WTC11 (cell line): ENCODE results near the gene CACNB3. TPM values are rescaled to one million over a fixed set of nuclear protein-coding genes. Genes with fewer than 3 reads are reported as not detected.

Experiments
- ATAC-seq: fragments of 200-7000 bp; cut with Tn5 transposase; 2 replicates; pipeline ENCODE4 v1.10.0; 2021; ENCODE audit warnings: mild to moderate bottlenecking, moderate library complexity
- CTCF ChIA-PET: fragments of 300-600 bp; sonication (Branson Sonifier 250); formaldehyde crosslinking; loops from one replicate; lab custom pipeline; 2021; ENCODE audit warnings: antibody characterized with exemption; lab: Charles Lee
- POLR2A ChIA-PET: fragments of 350-600 bp; sonication (Branson Sonifier 250); formaldehyde crosslinking; loops from one replicate; lab custom pipeline; 2021; ENCODE audit warnings: antibody characterized with exemption; lab: Charles Lee
- DNase-seq: peaks from one replicate; pipeline ENCODE4 v3.0.0; 2021; ENCODE audit warnings: low spot score
- H3K27ac Mint-ChIP-seq: 2 replicates; pipeline ENCODE4 v1.8.0; 2021; ENCODE audit warnings: mixed read lengths
- H3K27me3 Mint-ChIP-seq: 2 replicates; pipeline ENCODE4 v1.8.0; 2021; ENCODE audit warnings: low read depth, mild to moderate bottlenecking, moderate library complexity, mixed read lengths
- H3K36me3 Mint-ChIP-seq: 2 replicates; pipeline ENCODE4 v1.8.0; 2021; ENCODE audit warnings: mixed read lengths
- H3K4me1 Mint-ChIP-seq: 2 replicates; pipeline ENCODE4 v1.8.0; 2022; ENCODE audit warnings: mixed read lengths
- H3K4me3 Mint-ChIP-seq: 2 replicates; pipeline ENCODE4 v1.8.0; 2021; ENCODE audit warnings: mild to moderate bottlenecking, moderate library complexity, mixed read lengths
- H3K9me3 Mint-ChIP-seq: 2 replicates; pipeline ENCODE4 v1.8.0; 2021; ENCODE audit warnings: mixed read lengths
- ATF1 ChIP-seq: sonication (generic); formaldehyde crosslinking; IDR thresholded peaks from 2 replicates; pipeline ENCODE4 v1.8.1; 2023; ENCODE audit warnings: mild to moderate bottlenecking, moderate library complexity, missing genetic modification reagents
- ATF3 ChIP-seq: sonication (generic); formaldehyde crosslinking; conservative IDR thresholded peaks from 2 replicates; pipeline ENCODE4 v1.8.1; 2022; ENCODE audit warnings: mild to moderate bottlenecking, missing genetic modification reagents
- CREB1 ChIP-seq: sonication (generic); formaldehyde crosslinking; IDR thresholded peaks from 2 replicates; pipeline ENCODE4 v1.8.0; 2023; ENCODE audit warnings: mild to moderate bottlenecking, missing genetic modification reagents
- ELF4 ChIP-seq: sonication (generic); formaldehyde crosslinking; IDR thresholded peaks from 2 replicates; pipeline ENCODE4 v1.8.1; 2022; ENCODE audit warnings: low read depth, mild to moderate bottlenecking, moderate library complexity, missing genetic modification reagents
- FOXJ3 ChIP-seq: sonication (generic); formaldehyde crosslinking; IDR thresholded peaks from 2 replicates; pipeline ENCODE4 v1.9.0; 2021; ENCODE audit warnings: missing genetic modification reagents, mild to moderate bottlenecking, borderline replicate concordance
- FOXP4 ChIP-seq: sonication (generic); formaldehyde crosslinking; IDR thresholded peaks from 2 replicates; pipeline ENCODE4 v1.8.0; 2022; ENCODE audit warnings: mild to moderate bottlenecking, missing genetic modification reagents
- GRHL2 ChIP-seq: fragments of 250-450 bp; sonication (Bioruptor Pico); IDR thresholded peaks from 2 replicates; pipeline ENCODE4 v1.8.0; 2022; ENCODE audit warnings: mild to moderate bottlenecking, moderate library complexity; ENCODE audit not compliant: insufficient replicate concordance, severe bottlenecking
- KAT7 ChIP-seq: sonication (generic); formaldehyde crosslinking; IDR thresholded peaks from 2 replicates; pipeline ENCODE4 v1.8.1; 2023; ENCODE audit warnings: missing genetic modification reagents, mild to moderate bottlenecking, borderline replicate concordance
- MXD4 ChIP-seq: fragments of 250-450 bp; sonication (Bioruptor Pico); IDR thresholded peaks from 2 replicates; pipeline ENCODE4 v1.8.0; 2021; ENCODE audit warnings: mild to moderate bottlenecking, moderate library complexity, borderline replicate concordance
- ZBTB21 ChIP-seq: sonication (generic); formaldehyde crosslinking; IDR thresholded peaks from 2 replicates; pipeline ENCODE4 v1.8.1; 2023; ENCODE audit warnings: mild to moderate bottlenecking, missing genetic modification reagents, borderline replicate concordance
- ZNF121 ChIP-seq: sonication (generic); formaldehyde crosslinking; IDR thresholded peaks from 2 replicates; pipeline ENCODE4 v1.8.0; 2023; ENCODE audit warnings: missing genetic modification reagents
- ZNF416 ChIP-seq: fragments of 250-450 bp; sonication (Bioruptor Pico); IDR thresholded peaks from 2 replicates; pipeline ENCODE4 v1.9.0; 2021; ENCODE audit warnings: mild to moderate bottlenecking, inconsistent platforms
- total RNA-seq: library from RNA; stranded (reverse); gene quantifications from 3 replicates; pipeline ENCODE4 v1.2.3, GENCODE V29; 2021
- TF ChIP-seq, protein P1 (sequence below): fragments of 250-450 bp; sonication (Bioruptor Pico); conservative IDR thresholded peaks from 2 replicates; pipeline ENCODE4 v1.9.0; 2021; ENCODE audit warnings: mild to moderate bottlenecking
- TF ChIP-seq, protein P2 (sequence below): fragments of 250-450 bp; sonication (Bioruptor Pico); IDR thresholded peaks from 2 replicates; pipeline ENCODE4 v1.9.0; 2021; ENCODE audit warnings: mild to moderate bottlenecking, borderline replicate concordance
- TF ChIP-seq, protein P3 (sequence below): sonication (generic); formaldehyde crosslinking; IDR thresholded peaks from 2 replicates; pipeline ENCODE4 v1.8.1; 2022; ENCODE audit warnings: mild to moderate bottlenecking, moderate library complexity, missing genetic modification reagents
- TF ChIP-seq, protein P4 (sequence below): sonication (generic); formaldehyde crosslinking; IDR thresholded peaks from 2 replicates; pipeline ENCODE4 v1.8.1; 2022; ENCODE audit warnings: mild to moderate bottlenecking, missing genetic modification reagents, moderate library complexity, borderline replicate concordance

Gene CACNB3
- total RNA-seq, 1 experiment from 2014 or later = 17.0 TPM

DNA sequence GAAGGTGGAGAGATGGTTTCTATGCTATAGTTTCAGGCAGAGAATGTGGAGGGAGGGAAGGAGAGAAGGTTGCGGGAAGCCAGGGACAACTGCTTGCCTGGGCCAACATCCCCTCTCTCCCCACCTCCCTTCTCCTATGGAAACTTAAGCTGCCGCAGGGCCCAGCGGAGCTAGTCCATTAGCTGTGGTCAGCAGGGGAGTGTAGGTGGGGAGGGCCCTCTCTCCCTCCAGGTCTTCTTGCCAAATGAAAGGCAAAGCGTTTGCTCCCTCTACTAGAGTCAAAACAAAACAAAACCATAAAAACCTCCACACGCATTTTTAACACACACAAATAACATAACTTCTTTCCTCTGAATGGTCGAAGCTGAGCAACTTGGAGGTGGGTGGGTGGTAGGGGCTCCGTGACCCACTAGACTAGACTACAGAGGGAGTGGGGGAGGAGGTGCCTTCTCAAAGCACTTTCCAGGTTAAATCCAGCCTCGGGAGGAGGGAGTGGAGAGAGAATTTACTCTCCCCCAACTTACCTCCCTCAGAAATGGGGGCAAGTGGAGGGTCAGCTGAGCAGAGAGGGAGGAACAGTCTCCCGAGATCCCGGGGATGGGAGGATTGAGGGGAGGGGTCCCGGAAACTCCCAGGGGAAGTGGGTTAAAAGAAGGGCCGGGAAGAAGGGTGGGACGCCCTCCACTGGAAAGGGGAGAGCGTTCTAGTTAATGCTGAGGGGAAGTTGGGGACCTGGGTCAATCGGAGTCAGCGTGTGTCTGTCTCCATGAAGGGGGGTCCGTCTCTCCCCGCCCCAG lies 4.6 kb upstream of the CACNB3 start:
- H3K4me1 Mint-ChIP-seq = peaks cover 38% of the 10 kb centered on the region
- H3K36me3 Mint-ChIP-seq = no peaks in the 10 kb centered on the region
- ChIA-PET CTCF (interaction anchor here (0.5 to 4.3 kb wide), 20 partner anchors 9 to 184 kb away, joined by 3 to 44 read pairs (median 6); partner anchors contain the start of genes ADCY6, ARF3, DDX23 and KANSL2), POLR2A (interaction anchor here (0.6 to 1.0 kb wide), 2 partner anchors 24 to 52 kb away, joined by 4 to 7 read pairs; partner anchors contain the start of gene ADCY6)
- H3K27me3 Mint-ChIP-seq = peaks cover 62% of the 10 kb centered on the region
- H3K9me3 Mint-ChIP-seq = no peaks in the 10 kb centered on the region
- peak; percentile 69 for DNase-seq
- peak; percentile 91; the same call in 1 of the 2 replicates for TF ChIP-seq KAT7 (CRISPR knock-in tag)
- TF ChIP-seq MXD4 (CRISPR knock-in tag) = no peak
- no peak; the same call in 1 of the 2 replicates for TF ChIP-seq FOXP4
- no peak for TF ChIP-seq GRHL2 (CRISPR knock-in tag)
- TF ChIP-seq, protein P1, sequence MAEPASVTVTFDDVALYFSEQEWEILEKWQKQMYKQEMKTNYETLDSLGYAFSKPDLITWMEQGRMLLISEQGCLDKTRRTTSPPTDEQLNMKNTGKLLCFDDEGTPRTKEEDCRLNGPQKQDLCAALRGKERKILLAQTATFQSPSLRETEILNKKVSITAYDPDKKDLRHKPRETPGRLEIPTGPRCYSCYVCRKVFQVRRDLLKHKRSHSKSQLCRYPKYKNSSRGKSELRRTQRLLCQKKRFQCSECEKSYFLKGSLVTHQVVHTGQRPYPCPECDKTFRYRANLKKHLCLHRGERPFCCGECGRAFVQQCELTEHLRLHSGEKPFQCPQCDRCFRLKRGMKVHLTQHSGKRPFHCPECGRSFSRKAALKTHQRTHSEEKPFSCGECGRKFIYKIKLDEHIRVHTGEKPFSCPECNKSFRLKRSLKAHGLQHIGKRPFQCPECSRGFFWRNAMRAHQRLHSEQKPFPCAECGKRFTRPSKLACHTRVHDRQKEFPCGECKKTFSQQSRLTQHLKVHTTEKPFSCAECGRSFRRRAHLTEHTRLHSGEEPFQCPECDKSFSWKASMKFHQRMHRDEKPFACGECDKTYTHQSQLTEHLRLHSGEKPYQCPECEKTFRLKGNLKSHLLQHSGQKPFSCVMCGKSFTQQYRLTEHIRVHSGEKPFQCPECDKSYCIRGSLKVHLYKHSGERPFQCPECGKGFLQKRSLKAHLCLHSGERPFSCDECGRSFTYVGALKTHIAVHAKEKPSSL = no peak
- no peak for TF ChIP-seq ZBTB21 (CRISPR knock-in tag)
- TF ChIP-seq FOXJ3 (CRISPR knock-in tag) = no peak
- TF ChIP-seq, protein P2, sequence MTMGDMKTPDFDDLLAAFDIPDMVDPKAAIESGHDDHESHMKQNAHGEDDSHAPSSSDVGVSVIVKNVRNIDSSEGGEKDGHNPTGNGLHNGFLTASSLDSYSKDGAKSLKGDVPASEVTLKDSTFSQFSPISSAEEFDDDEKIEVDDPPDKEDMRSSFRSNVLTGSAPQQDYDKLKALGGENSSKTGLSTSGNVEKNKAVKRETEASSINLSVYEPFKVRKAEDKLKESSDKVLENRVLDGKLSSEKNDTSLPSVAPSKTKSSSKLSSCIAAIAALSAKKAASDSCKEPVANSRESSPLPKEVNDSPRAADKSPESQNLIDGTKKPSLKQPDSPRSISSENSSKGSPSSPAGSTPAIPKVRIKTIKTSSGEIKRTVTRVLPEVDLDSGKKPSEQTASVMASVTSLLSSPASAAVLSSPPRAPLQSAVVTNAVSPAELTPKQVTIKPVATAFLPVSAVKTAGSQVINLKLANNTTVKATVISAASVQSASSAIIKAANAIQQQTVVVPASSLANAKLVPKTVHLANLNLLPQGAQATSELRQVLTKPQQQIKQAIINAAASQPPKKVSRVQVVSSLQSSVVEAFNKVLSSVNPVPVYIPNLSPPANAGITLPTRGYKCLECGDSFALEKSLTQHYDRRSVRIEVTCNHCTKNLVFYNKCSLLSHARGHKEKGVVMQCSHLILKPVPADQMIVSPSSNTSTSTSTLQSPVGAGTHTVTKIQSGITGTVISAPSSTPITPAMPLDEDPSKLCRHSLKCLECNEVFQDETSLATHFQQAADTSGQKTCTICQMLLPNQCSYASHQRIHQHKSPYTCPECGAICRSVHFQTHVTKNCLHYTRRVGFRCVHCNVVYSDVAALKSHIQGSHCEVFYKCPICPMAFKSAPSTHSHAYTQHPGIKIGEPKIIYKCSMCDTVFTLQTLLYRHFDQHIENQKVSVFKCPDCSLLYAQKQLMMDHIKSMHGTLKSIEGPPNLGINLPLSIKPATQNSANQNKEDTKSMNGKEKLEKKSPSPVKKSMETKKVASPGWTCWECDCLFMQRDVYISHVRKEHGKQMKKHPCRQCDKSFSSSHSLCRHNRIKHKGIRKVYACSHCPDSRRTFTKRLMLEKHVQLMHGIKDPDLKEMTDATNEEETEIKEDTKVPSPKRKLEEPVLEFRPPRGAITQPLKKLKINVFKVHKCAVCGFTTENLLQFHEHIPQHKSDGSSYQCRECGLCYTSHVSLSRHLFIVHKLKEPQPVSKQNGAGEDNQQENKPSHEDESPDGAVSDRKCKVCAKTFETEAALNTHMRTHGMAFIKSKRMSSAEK (CRISPR knock-in tag) = no peak
- ATAC-seq = peak; percentile 16
- H3K27ac Mint-ChIP-seq = no peak overlapping the region
- peak overlapping the region; percentile 87 for H3K4me3 Mint-ChIP-seq

- H3K4me1 Mint-ChIP-seq = peaks cover 45% of the 10 kb centered on the region
- peak; percentile 25 for ATAC-seq
- H3K4me3 Mint-ChIP-seq = peak overlapping the region; percentile 87
- TF ChIP-seq ELF4 (no peak), ATF1 (0 out of 2 replicates have a peak, but pooled peaks have one; percentile 41), CREB1 (CRISPR knock-in tag) (no peak), ATF3 (CRISPR knock-in tag) (no peak), ZNF416 (CRISPR knock-in tag) (no peak), KAT7 (CRISPR knock-in tag) (no peak), ZNF121 (CRISPR knock-in tag) (no peak)
- TF ChIP-seq, protein P3, sequence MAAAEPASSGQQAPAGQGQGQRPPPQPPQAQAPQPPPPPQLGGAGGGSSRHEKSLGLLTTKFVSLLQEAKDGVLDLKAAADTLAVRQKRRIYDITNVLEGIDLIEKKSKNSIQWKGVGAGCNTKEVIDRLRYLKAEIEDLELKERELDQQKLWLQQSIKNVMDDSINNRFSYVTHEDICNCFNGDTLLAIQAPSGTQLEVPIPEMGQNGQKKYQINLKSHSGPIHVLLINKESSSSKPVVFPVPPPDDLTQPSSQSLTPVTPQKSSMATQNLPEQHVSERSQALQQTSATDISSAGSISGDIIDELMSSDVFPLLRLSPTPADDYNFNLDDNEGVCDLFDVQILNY (CRISPR knock-in tag) = peak; percentile 73; the same call in 1 of the 2 replicates
- TF ChIP-seq, protein P1 = no peak
- TF ChIP-seq, protein P4, sequence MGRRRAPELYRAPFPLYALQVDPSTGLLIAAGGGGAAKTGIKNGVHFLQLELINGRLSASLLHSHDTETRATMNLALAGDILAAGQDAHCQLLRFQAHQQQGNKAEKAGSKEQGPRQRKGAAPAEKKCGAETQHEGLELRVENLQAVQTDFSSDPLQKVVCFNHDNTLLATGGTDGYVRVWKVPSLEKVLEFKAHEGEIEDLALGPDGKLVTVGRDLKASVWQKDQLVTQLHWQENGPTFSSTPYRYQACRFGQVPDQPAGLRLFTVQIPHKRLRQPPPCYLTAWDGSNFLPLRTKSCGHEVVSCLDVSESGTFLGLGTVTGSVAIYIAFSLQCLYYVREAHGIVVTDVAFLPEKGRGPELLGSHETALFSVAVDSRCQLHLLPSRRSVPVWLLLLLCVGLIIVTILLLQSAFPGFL (CRISPR knock-in tag) = no peak
Measured at GRCh38 chr12:48814262-48815125, 3.8 kb upstream of the CACNB3 start.

More at GRCh38 chr12:48814262-48815125, 3.8 kb upstream of the CACNB3 start:
- ChIA-PET CTCF (interaction anchor here (0.7 to 4.3 kb wide), 54 partner anchors 9 to 527 kb away, joined by 3 to 44 read pairs (median 5); partner anchors contain the start of genes ADCY6, ARF3, DDN and DDX23), POLR2A (interaction anchor here (0.6 to 2.0 kb wide), 7 partner anchors 18 to 111 kb away, joined by 3 to 8 read pairs (median 3); partner anchors contain the start of genes ADCY6, FKBP11 and RND1)
- H3K27me3 Mint-ChIP-seq = peaks cover 69% of the 10 kb centered on the region
- DNase-seq = peak; percentile 81
- no peaks in the 10 kb centered on the region for H3K36me3 Mint-ChIP-seq
- no peak overlapping the region for H3K27ac Mint-ChIP-seq
- H3K9me3 Mint-ChIP-seq = no peaks in the 10 kb centered on the region
